ENCODE data around the gene APH1A.

- TF ChIP-seq EZH2 (optimal IDR thresholded peaks at IDR 0.05; ENCODE audit: low read depth, low read length) (no peak), CTCF (IDR thresholded peaks at IDR 0.05; ENCODE audit: low read length) (no peak), EZH2phosphoT487 (IDR thresholded peaks at IDR 0.05; ENCODE audit: low read length) (no peak)
These were observed 41.6 kb downstream of the APH1A start for GRCh38 chr1:150227228-150227627.
